ENCODE results near the gene ZNF410.
"Not testable (repeated sequence)": the region's sequence is repeated elsewhere in the genome, so short reads cannot be mapped to it uniquely, and the experiment has no call there.

ZNF410 gene

DNA sequence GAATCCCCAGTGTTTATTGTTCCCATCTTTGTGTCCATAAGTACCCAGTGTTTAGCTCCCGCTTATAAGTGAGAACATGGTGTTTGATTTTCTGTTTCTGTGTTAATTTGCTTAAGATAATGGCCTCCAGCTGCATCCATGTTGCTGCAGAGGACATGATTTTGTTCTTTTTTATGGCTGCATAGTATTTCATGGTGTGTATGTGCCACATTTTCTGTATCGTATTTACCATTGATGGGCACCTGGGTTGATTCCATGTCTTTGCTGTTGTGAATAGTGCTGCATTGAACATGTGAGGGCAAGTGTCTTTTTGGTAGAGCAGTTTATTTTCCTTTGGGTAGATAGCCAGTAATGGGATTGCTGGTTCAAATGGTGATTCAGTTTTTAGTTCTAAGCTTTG, 32.8 kb downstream of the ZNF410 start:
- no CpG with 5 or more reads among the region's 2 CpGs for WGBS, 2 donors (ENCODE audit: extremely low coverage in 2 of 2, insufficient read length in 2 of 2, insufficient replicate concordance in 1 of 2)

DNA sequence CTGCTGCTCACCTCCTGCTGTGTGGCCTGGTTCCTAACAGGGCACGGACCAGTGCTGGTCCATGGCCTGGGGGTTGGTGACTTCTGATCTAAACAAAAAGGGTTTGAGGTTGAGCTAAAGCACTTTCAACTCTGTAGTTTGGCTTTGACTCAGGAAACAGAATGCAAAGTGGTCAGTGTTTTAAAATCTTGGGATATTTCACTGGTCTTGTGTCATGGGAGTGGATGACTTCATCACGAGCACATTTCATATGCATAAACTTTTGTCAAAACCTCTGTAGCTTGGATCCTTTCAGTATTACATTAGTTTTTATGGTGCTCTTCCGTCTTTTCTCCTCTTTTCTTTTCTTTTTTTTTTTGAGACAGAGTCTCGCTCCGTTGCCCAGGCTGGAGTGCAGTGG, 37.7 kb downstream of the ZNF410 start:
- H2BK15ac ChIP-seq (ENCODE audit: low read length): no peak overlapping the region

More for the DNA sequence above, 32.8 kb downstream of the ZNF410 start:
- not testable (repeated sequence) for H2BK120ac ChIP-seq (ENCODE audit: low read depth, low read length); H3K4me2 ChIP-seq (ENCODE audit: insufficient read depth, low read length, poor library complexity, severe bottlenecking); H2AFZ ChIP-seq (ENCODE audit: low read length); H4K91ac ChIP-seq (ENCODE audit: low read depth, low read length, poor library complexity); H3K27ac ChIP-seq (replicated peaks; ENCODE audit: low read length); H3K79me1 ChIP-seq (ENCODE audit: low read depth, low read length); H3K18ac ChIP-seq (ENCODE audit: low read length); H3K23ac ChIP-seq (ENCODE audit: low read depth, low read length, poor library complexity); H4K8ac ChIP-seq (ENCODE audit: low read depth, low read length); H3K4ac ChIP-seq (ENCODE audit: low read length); DNase-seq (ENCODE audit: low spot score); H2AK5ac ChIP-seq (ENCODE audit: low read depth, low read length); H3K4me3 ChIP-seq (ENCODE audit: low read length in 2 of 2); H3K9me3 ChIP-seq (replicated peaks in 1 of 2; ENCODE audit: control insufficient read depth in 2 of 2, insufficient read depth in 1 of 2, low read depth in 1 of 2, low read length in 2 of 2); H3K4me1 ChIP-seq (ENCODE audit: control insufficient read depth in 2 of 2, insufficient read depth in 1 of 2, low read depth in 1 of 2, low read length in 2 of 2); H3K9ac ChIP-seq (ENCODE audit: low read depth, low read length, poor library complexity); H3K27me3 ChIP-seq (ENCODE audit: control insufficient read depth in 3 of 3, insufficient read depth in 3 of 3, low read depth in 1 of 3, low read length in 3 of 3); H3K14ac ChIP-seq (ENCODE audit: low read length); H2BK12ac ChIP-seq (ENCODE audit: low read length); H2BK5ac ChIP-seq (ENCODE audit: low read length); H2BK15ac ChIP-seq (ENCODE audit: low read length)
- H3K36me3 ChIP-seq (replicated peaks in 1 of 2; ENCODE audit: control insufficient read depth in 2 of 2, insufficient read depth in 2 of 2, low read length in 2 of 2): peaks cover 26 to 95% of the 10 kb centered on the region in 2 donors

DNA sequence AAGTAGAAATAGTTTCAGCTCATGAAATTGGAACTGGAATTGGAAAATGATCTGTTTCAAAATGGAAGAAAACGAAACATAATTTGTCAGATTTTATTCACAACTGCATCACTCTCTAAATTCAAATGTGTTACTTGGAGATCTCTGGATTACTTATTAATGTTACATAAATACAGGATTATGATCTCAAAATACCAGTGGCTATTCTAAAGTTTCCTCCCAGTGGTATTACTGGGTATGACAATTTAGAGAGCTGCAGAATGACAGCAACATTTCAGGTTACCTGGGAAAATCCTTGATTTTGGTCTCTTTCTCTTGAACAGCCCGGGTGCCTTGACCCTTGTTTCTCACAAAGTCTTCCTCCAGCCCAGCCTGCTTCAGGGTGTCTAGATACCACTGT, 49.0 kb downstream of the ZNF410 start:
- no peak overlapping the region for H4K8ac ChIP-seq (ENCODE audit: low read depth, low read length)
- H3K9me3 ChIP-seq (replicated peaks in 1 of 2; ENCODE audit: control insufficient read depth in 2 of 2, insufficient read depth in 1 of 2, low read depth in 1 of 2, low read length in 2 of 2): no peaks in the 10 kb centered on the region
- H2BK12ac ChIP-seq (ENCODE audit: low read length): no peak overlapping the region
- H3K4me2 ChIP-seq (ENCODE audit: insufficient read depth, low read length, poor library complexity, severe bottlenecking): no peak overlapping the region
- no CpG with 5 or more reads among the region's 2 CpGs for WGBS, 2 donors (ENCODE audit: extremely low coverage in 2 of 2, insufficient read length in 2 of 2, insufficient replicate concordance in 1 of 2)
- no peaks in the 10 kb centered on the region for H3K79me1 ChIP-seq (ENCODE audit: low read depth, low read length)
- no peak overlapping the region for H3K18ac ChIP-seq (ENCODE audit: low read length)
- H3K4me1 ChIP-seq (ENCODE audit: control insufficient read depth in 2 of 2, insufficient read depth in 1 of 2, low read depth in 1 of 2, low read length in 2 of 2): peaks cover 0 to 2% of the 10 kb centered on the region in 2 donors
- no peak overlapping the region for H3K4me3 ChIP-seq (ENCODE audit: low read length in 2 of 2)
- H3K14ac ChIP-seq (ENCODE audit: low read length): no peak overlapping the region
- H3K36me3 ChIP-seq (replicated peaks in 1 of 2; ENCODE audit: control insufficient read depth in 2 of 2, insufficient read depth in 2 of 2, low read length in 2 of 2): peaks cover 15 to 67% of the 10 kb centered on the region in 2 donors
- H2BK120ac ChIP-seq (ENCODE audit: low read depth, low read length): no peak overlapping the region
- H2AK5ac ChIP-seq (ENCODE audit: low read depth, low read length): no peak overlapping the region
- H2BK5ac ChIP-seq (ENCODE audit: low read length): no peak overlapping the region
- DNase-seq (ENCODE audit: low spot score): no peak
- no peak overlapping the region for H2BK15ac ChIP-seq (ENCODE audit: low read length)
- H2AFZ ChIP-seq (ENCODE audit: low read length): no peak overlapping the region
- H3K27ac ChIP-seq (replicated peaks; ENCODE audit: low read length): no peak overlapping the region
- no peak overlapping the region for H3K23ac ChIP-seq (ENCODE audit: low read depth, low read length, poor library complexity)
- no peaks in the 10 kb centered on the region for H3K27me3 ChIP-seq (ENCODE audit: control insufficient read depth in 3 of 3, insufficient read depth in 3 of 3, low read depth in 1 of 3, low read length in 3 of 3)
- H3K4ac ChIP-seq (ENCODE audit: low read length): no peak overlapping the region
- no peak overlapping the region for H3K9ac ChIP-seq (ENCODE audit: low read depth, low read length, poor library complexity)
- no peak overlapping the region for H4K91ac ChIP-seq (ENCODE audit: low read depth, low read length, poor library complexity)

More for the DNA sequence above, 37.7 kb downstream of the ZNF410 start:
- H2AK5ac ChIP-seq (ENCODE audit: low read depth, low read length): no peak overlapping the region
- H3K79me1 ChIP-seq (ENCODE audit: low read depth, low read length): peaks cover 2% of the 10 kb centered on the region
- H3K4me1 ChIP-seq (ENCODE audit: control insufficient read depth in 2 of 2, insufficient read depth in 1 of 2, low read depth in 1 of 2, low read length in 2 of 2): no peaks in the 10 kb centered on the region
- peaks cover 35 to 100% of the 10 kb centered on the region in 2 donors for H3K36me3 ChIP-seq (replicated peaks in 1 of 2; ENCODE audit: control insufficient read depth in 2 of 2, insufficient read depth in 2 of 2, low read length in 2 of 2)
- H2BK12ac ChIP-seq (ENCODE audit: low read length): no peak overlapping the region
- H3K27ac ChIP-seq (replicated peaks; ENCODE audit: low read length): no peak overlapping the region
- no peak overlapping the region for H3K4me2 ChIP-seq (ENCODE audit: insufficient read depth, low read length, poor library complexity, severe bottlenecking)
- H3K18ac ChIP-seq (ENCODE audit: low read length): no peak overlapping the region
- no peak overlapping the region for H2AFZ ChIP-seq (ENCODE audit: low read length)
- H4K8ac ChIP-seq (ENCODE audit: low read depth, low read length): no peak overlapping the region
- no peak overlapping the region for H3K4me3 ChIP-seq (ENCODE audit: low read length in 2 of 2)
- no peak overlapping the region for H3K23ac ChIP-seq (ENCODE audit: low read depth, low read length, poor library complexity)
- no peak overlapping the region for H4K91ac ChIP-seq (ENCODE audit: low read depth, low read length, poor library complexity)
- no peak overlapping the region for H3K14ac ChIP-seq (ENCODE audit: low read length)
- no peaks in the 10 kb centered on the region for H3K27me3 ChIP-seq (ENCODE audit: control insufficient read depth in 3 of 3, insufficient read depth in 3 of 3, low read depth in 1 of 3, low read length in 3 of 3)
- no peak overlapping the region for H3K9ac ChIP-seq (ENCODE audit: low read depth, low read length, poor library complexity)
- no peak overlapping the region for H2BK5ac ChIP-seq (ENCODE audit: low read length)
- no peak overlapping the region for H3K4ac ChIP-seq (ENCODE audit: low read length)
- no peak for DNase-seq (ENCODE audit: low spot score)
- no CpG with 5 or more reads among the region's 5 CpGs for WGBS, 2 donors (ENCODE audit: extremely low coverage in 2 of 2, insufficient read length in 2 of 2, insufficient replicate concordance in 1 of 2)
- H3K9me3 ChIP-seq (replicated peaks in 1 of 2; ENCODE audit: control insufficient read depth in 2 of 2, insufficient read depth in 1 of 2, low read depth in 1 of 2, low read length in 2 of 2): no peaks in the 10 kb centered on the region
- H2BK120ac ChIP-seq (ENCODE audit: low read depth, low read length): no peak overlapping the region

DNA sequence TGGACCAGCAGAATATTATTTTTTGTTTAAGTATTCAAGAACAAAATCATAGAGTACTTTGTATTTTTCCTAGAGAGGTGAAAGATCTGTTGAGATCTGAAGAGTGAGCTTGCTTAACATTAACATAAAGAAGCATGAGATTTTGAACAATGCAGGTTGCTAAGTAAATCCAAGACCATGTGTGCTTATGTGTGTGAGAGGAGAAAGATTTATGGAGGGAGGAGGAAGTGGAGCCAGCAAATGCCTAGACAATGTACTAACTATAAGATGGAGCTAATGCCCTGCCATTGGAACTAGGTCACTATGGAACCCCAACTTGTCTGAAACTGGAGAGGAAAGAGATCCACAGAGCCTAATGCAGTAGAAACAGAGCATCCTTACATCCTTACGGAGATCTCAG, 49.9 kb downstream of the ZNF410 start:
- Histone ChIP-seq H3K18ac (ENCODE audit: low read length) (no peak overlapping the region), H3K79me1 (ENCODE audit: low read depth, low read length) (no peaks in the 10 kb centered on the region), H2BK15ac (ENCODE audit: low read length) (no peak overlapping the region), H3K9ac (ENCODE audit: low read depth, low read length, poor library complexity) (no peak overlapping the region), H3K14ac (ENCODE audit: low read length) (no peak overlapping the region), H3K36me3 (replicated peaks in 1 of 2; ENCODE audit: control insufficient read depth in 2 of 2, insufficient read depth in 2 of 2, low read length in 2 of 2) (peaks cover 10 to 58% of the 10 kb centered on the region in 2 donors), H2BK5ac (ENCODE audit: low read length) (no peak overlapping the region), H3K9me3 (replicated peaks in 1 of 2; ENCODE audit: control insufficient read depth in 2 of 2, insufficient read depth in 1 of 2, low read depth in 1 of 2, low read length in 2 of 2) (no peaks in the 10 kb centered on the region), H3K4ac (ENCODE audit: low read length) (no peak overlapping the region), H3K4me3 (ENCODE audit: low read length in 2 of 2) (no peak overlapping the region), H3K27me3 (ENCODE audit: control insufficient read depth in 3 of 3, insufficient read depth in 3 of 3, low read depth in 1 of 3, low read length in 3 of 3) (no peaks in the 10 kb centered on the region), H2BK120ac (ENCODE audit: low read depth, low read length) (no peak overlapping the region), H2AFZ (ENCODE audit: low read length) (no peak overlapping the region), H2BK12ac (ENCODE audit: low read length) (no peak overlapping the region), H3K4me2 (ENCODE audit: insufficient read depth, low read length, poor library complexity, severe bottlenecking) (no peak overlapping the region), H3K23ac (ENCODE audit: low read depth, low read length, poor library complexity) (no peak overlapping the region), H3K4me1 (ENCODE audit: control insufficient read depth in 2 of 2, insufficient read depth in 1 of 2, low read depth in 1 of 2, low read length in 2 of 2) (peaks cover 0 to 2% of the 10 kb centered on the region in 2 donors), H4K91ac (ENCODE audit: low read depth, low read length, poor library complexity) (no peak overlapping the region), H2AK5ac (ENCODE audit: low read depth, low read length) (no peak overlapping the region), H3K27ac (replicated peaks; ENCODE audit: low read length) (no peak overlapping the region), H4K8ac (ENCODE audit: low read depth, low read length) (no peak overlapping the region)
- no CpG with 5 or more reads among the region's 1 CpG for WGBS, 2 donors (ENCODE audit: extremely low coverage in 2 of 2, insufficient read length in 2 of 2, insufficient replicate concordance in 1 of 2)
- DNase-seq (ENCODE audit: low spot score): no peak
